HCEC 1CT (cell line): ENCODE measurements around the gene ZP1.
"Not testable (repeated sequence)": the region's sequence is repeated elsewhere in the genome, so short reads cannot be mapped to it uniquely, and the experiment has no call there.

Source experiments
- DNase-seq: peaks from one replicate; pipeline ENCODE4 v3.0.0-alpha.2; 2017

Gene ZP1

GRCh38 chr11:60879971-60880588, 12.7 kb downstream of the ZP1 start:
- no peak for DNase-seq

- no peak for DNase-seq
Observed at GRCh38 chr11:60880643-60881282, 13.4 kb downstream of the ZP1 start.

- peak; percentile 44 for DNase-seq
Observed at GRCh38 chr11:60887556-60887955, 20.2 kb downstream of the ZP1 start.

- DNase-seq = no peak
Observed at GRCh38 chr11:60889869-60890311, 22.5 kb downstream of the ZP1 start.

GRCh38 chr11:60890696-60891095, 23.4 kb downstream of the ZP1 start:
- no peak for DNase-seq

GRCh38 chr11:60891103-60891741, 23.9 kb downstream of the ZP1 start:
- DNase-seq = no peak

- no peak for DNase-seq
Observed at GRCh38 chr11:60895687-60896086, 28.3 kb downstream of the ZP1 start.

GRCh38 chr11:60897496-60897895, 30.2 kb downstream of the ZP1 start:
- no peak for DNase-seq

GRCh38 chr11:60899046-60899936, 31.9 kb downstream of the ZP1 start:
- peak; percentile 50 for DNase-seq

- DNase-seq = no peak
Observed at GRCh38 chr11:60899977-60900376, 32.6 kb downstream of the ZP1 start.

GRCh38 chr11:60900673-60901404, 33.5 kb downstream of the ZP1 start:
- no peak for DNase-seq

GRCh38 chr11:60902625-60903024, 35.3 kb downstream of the ZP1 start:
- DNase-seq = no peak

GRCh38 chr11:60905047-60905446, 37.7 kb downstream of the ZP1 start:
- no peak for DNase-seq

- peak; percentile 50 for DNase-seq
Observed at GRCh38 chr11:60905551-60906113, 38.3 kb downstream of the ZP1 start.

GRCh38 chr11:60906132-60906972, 39.0 kb downstream of the ZP1 start, which contains the start of gene PRPF19:
Gene PRPF19, minus strand, starts transcription at chr11:60906585. Its CDS starts 203 bp downstream, at chr11:60906382.
- peak; percentile 93 for DNase-seq

GRCh38 chr11:60908803-60909202, 41.5 kb downstream of the ZP1 start:
- DNase-seq = no peak

- DNase-seq = not testable (repeated sequence)
Observed at GRCh38 chr11:60909680-60910280, 42.4 kb downstream of the ZP1 start.

- no peak for DNase-seq
Observed at GRCh38 chr11:60910281-60910687, 42.9 kb downstream of the ZP1 start.

- no peak for DNase-seq
Observed at GRCh38 chr11:60910711-60911380, 43.5 kb downstream of the ZP1 start.
